GM12878 (cell line): ENCODE results near the gene GABBR2.

Experiments used
- ATF3 ChIP-seq: IDR thresholded peaks from 2 replicates; pipeline ENCODE4 v1.6.1; 2011; ENCODE audit warnings: low read depth, mild to moderate bottlenecking, low read length, moderate library complexity, borderline replicate concordance; ENCODE audit errors: extremely low read depth
- CBX5 ChIP-seq: sonication (generic); IDR thresholded peaks from 2 replicates; pipeline ENCODE4 v1.6.1; 2016; ENCODE audit warnings: low read depth, moderate library complexity, mild to moderate bottlenecking, inconsistent platforms
- CHD2 ChIP-seq: IDR thresholded peaks from 2 replicates; pipeline ENCODE4 v1.6.1; 2011; ENCODE audit warnings: low read depth, low read length, improper control_type of control experiment, borderline replicate concordance
- CREB1 ChIP-seq: IDR thresholded peaks from 2 replicates; pipeline ENCODE4 v1.6.1; 2012; ENCODE audit warnings: low read depth, mild to moderate bottlenecking, inconsistent platforms
- CTCF ChIP-seq, 3 experiments: IDR thresholded peaks in 2 of 3; conservative IDR thresholded peaks in 1 of 3; 2 replicates each; pipeline ENCODE4 v1.5.1; 2011; ENCODE audit warnings: low read depth in 3 of 3, low read length in 3 of 3, mild to moderate bottlenecking in 3 of 3, control low read depth in 2 of 3, moderate library complexity in 2 of 3, inconsistent platforms in 1 of 3, mixed read lengths in 1 of 3; ENCODE audit not compliant: control insufficient read depth in 2 of 3, insufficient read depth in 1 of 3; ENCODE audit errors: extremely low read depth in 1 of 3
- NR2C1 ChIP-seq: fragments of 450-650 bp; IDR thresholded peaks from 2 replicates; pipeline ENCODE4 v1.6.1; 2017; ENCODE audit warnings: antibody characterized with exemption, mild to moderate bottlenecking, moderate library complexity
- POLR2AphosphoS5 ChIP-seq: IDR thresholded peaks from 2 replicates; pipeline ENCODE4 v1.6.1; 2011; ENCODE audit warnings: mild to moderate bottlenecking, low read length, inconsistent platforms
- RAD21 ChIP-seq: IDR thresholded peaks from 2 replicates; pipeline ENCODE4 v1.6.1; 2011; ENCODE audit warnings: mild to moderate bottlenecking, low read depth, low read length, moderate library complexity; ENCODE audit not compliant: insufficient read depth
- RFX5 ChIP-seq: IDR thresholded peaks from 2 replicates; pipeline ENCODE4 v1.6.1; 2011; ENCODE audit warnings: low read depth, low read length, improper control_type of control experiment
- SMAD1 ChIP-seq: fragments of 450-650 bp; IDR thresholded peaks from 2 replicates; pipeline ENCODE4 v1.6.1; 2018; ENCODE audit warnings: mild to moderate bottlenecking, low read depth; ENCODE audit not compliant: partially characterized antibody
- TAF1 ChIP-seq: IDR thresholded peaks from 2 replicates; pipeline ENCODE4 v1.6.1; 2011; ENCODE audit warnings: mild to moderate bottlenecking, low read depth, low read length, borderline replicate concordance
- TF ChIP-seq, protein P1 (sequence below): fragments of 450-650 bp; conservative IDR thresholded peaks from 2 replicates; pipeline ENCODE4 v1.6.1; 2017; ENCODE audit warnings: mild to moderate bottlenecking, moderate library complexity

DNA sequence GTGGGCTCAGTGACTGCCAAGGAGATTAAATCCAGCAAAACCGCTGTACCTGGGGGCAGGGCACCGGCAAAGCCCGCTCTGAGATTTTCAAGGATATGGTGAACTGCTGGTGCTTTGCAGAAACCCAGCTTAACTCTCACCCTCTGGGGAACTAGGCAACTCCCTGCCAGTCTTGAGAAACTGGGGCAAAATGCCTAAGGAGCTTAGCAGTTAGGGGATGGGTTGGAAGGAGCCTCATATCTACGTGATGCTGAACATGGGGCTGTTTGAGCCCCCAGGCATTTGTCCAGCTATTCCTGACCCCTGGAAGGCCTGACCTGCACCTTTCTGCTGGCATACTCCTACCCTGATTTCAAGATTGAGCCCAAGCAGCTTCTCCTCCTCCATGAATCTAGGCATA, 344.6 kb downstream of the GABBR2 start:
- TF ChIP-seq TAF1 (no peak), CHD2 (no peak), CTCF (IDR thresholded peaks at IDR 0.05 in 2 of 3, conservative IDR thresholded peaks at IDR 0.05 in 1 of 3; ENCODE audit: control insufficient read depth in 2 of 3, extremely low read depth in 1 of 3, insufficient read depth in 1 of 3, low read depth in 3 of 3, low read length in 3 of 3) (no peak), CREB1 (no peak), POLR2AphosphoS5 (no peak), SMAD1 (no peak), RAD21 (no peak), NR2C1 (no peak), ATF3 (no peak), RFX5 (no peak), CBX5 (no peak)
- TF ChIP-seq, protein P1, sequence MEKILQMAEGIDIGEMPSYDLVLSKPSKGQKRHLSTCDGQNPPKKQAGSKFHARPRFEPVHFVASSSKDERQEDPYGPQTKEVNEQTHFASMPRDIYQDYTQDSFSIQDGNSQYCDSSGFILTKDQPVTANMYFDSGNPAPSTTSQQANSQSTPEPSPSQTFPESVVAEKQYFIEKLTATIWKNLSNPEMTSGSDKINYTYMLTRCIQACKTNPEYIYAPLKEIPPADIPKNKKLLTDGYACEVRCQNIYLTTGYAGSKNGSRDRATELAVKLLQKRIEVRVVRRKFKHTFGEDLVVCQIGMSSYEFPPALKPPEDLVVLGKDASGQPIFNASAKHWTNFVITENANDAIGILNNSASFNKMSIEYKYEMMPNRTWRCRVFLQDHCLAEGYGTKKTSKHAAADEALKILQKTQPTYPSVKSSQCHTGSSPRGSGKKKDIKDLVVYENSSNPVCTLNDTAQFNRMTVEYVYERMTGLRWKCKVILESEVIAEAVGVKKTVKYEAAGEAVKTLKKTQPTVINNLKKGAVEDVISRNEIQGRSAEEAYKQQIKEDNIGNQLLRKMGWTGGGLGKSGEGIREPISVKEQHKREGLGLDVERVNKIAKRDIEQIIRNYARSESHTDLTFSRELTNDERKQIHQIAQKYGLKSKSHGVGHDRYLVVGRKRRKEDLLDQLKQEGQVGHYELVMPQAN = no peak
